Activated CD4-positive, alpha-beta T cell treated with anti-CD3 and anti-CD28 coated beads, Interleukin-2, amount 50 U/mL, for 48 hours (primary cell): ENCODE data around the gene TTC34.
"Not testable (repeated sequence)": the region's sequence is repeated elsewhere in the genome, so short reads cannot be mapped to it uniquely, and the experiment has no call there.

Source experiments
- DNase-seq, 2 experiments: peaks; one replicate each; pipeline ENCODE4 v3.0.0-alpha.2; 2020

Gene TTC34

GRCh38 chr1:2812136-2812535, 10.6 kb upstream of the TTC34 start:
- DNase-seq = no peak

DNA sequence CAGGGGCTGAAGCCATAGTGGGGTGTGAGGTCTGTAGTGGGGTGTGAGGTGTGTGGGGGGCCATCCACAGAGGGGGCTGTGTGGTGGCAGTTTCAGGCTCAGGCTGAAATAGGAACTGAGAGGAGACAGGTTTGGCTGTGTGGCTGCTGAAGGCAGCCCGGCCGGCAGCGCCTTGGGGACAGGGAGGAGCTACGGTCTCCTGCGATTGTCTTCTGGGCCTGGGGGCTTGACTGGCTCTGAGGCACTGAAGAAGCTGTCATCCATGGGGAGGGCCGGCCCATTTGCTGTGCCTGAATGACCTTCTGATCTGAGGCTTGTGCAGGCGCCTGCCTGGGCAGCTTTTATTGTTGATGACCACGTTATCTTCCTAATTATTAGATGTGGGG, 10.0 kb upstream of the TTC34 start:
- no peak for DNase-seq

GRCh38 chr1:2810899-2811532, 9.5 kb upstream of the TTC34 start:
- no peak for DNase-seq

DNA sequence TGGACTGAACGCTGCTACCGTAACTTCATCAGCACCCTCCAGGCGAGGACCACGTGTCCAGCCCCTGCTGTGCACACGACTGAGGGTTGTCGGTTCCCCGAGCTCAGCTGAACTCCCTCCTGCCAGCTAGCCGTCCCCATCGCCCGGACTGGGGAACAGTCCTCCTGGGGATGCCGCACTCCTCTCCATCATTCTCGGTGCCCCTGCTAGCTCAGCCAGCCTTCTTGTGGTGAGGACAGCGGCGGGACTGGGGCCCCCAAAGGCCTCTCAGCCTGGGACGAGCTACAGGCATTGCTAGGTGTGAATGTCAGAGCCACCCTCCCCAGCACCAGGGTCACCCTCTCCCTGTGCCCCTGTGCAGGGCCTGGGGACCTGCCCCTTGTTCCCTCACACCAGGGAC, 8.8 kb upstream of the TTC34 start:
- DNase-seq = no peak

GRCh38 chr1:2809656-2810055, 8.2 kb upstream of the TTC34 start:
- DNase-seq = no peak

DNA sequence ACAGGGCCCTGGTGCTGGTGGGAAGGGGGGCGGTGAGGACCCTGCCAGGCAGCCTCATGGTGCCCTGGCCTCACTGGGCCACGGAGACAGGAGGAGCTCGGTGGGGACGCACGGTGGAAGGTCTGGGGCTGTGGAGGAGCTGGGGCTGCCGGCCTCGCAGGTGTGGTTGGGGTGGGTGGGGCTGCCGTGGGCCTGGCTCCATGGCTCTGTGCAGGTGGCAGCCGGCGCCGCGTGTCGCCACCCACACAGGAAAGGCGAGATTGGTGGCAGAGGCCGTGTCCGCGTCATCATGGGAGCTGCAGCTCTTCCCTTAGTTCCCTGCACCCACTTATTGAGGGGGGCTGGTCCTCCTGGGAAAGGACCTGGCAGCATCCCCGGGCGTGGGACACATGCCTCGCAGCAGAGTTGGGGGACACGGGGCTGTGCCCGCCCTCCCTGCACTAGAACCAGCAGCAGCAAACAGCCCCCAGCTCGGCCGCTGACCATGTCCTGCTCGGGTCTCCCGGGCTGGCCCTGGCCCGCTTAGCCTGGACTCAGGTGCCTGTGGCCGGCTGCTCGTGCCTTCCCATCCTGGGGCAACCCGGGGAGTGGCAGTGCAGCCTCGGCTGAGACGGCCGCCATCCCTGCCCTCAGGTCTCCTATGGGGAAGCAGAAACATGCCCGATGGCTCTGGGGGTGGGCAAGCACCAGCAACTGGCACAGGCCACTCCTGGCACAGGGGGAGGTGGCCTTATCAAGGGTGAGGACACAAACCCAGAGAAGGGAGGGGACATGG, 7.5 kb upstream of the TTC34 start:
- no peak for DNase-seq

- DNase-seq = no peak
Measured at GRCh38 chr1:2808386-2808705, 6.9 kb upstream of the TTC34 start.

DNA sequence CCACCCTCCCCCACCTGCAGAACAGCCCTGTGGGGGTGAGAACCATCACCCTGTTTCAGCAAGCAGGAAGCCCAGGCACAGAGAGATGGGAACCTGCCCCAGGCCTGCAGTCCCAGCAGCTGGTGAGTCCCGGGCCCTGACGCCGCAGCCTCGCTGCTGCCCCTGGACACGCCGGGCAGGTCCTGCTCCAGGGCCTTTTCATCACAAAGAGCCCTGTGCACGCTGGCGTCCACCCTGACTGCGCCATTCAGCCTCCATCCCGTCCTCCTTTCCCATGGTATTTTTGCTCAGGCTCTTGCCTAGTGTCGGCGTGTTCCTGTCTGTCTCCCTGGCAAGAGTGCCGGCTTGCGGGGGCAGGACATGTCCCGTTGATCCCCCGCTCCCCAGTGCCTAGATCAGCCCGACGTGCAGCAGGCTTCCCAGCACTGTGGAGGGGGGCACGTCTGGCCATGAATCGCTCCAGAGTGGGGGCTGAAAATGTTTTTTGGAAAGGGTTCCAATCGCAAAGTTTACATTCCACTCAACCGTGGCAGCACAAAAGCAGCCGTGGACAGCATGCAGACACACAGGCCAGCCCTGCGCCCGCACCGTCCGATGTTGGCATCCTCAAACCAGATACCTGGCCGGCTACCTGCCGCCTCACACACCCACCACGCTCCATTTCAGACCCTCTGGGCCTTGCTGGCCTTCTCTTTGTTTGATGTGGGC, 6.3 kb upstream of the TTC34 start:
- DNase-seq = no peak

DNA sequence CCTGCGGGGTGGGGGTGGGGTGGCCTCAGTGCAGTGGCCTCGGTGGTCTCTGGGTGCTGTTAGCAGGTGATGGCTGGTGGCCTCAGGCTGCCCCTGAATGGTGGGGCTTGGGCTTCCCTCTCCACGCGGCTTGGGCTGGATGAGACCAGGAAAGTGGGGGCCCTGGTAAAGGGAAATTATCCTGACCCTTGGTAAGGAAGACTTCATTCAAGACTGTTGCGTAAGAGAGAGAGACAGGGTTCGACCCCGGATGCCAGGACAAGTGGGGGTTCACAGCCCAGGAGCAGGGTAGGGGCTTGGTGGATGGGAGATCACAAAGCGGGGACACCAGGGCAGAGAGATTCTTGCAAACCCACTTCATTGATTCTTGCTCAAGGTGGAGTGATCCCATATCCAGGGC, 5.5 kb upstream of the TTC34 start:
- DNase-seq = no peak

DNA sequence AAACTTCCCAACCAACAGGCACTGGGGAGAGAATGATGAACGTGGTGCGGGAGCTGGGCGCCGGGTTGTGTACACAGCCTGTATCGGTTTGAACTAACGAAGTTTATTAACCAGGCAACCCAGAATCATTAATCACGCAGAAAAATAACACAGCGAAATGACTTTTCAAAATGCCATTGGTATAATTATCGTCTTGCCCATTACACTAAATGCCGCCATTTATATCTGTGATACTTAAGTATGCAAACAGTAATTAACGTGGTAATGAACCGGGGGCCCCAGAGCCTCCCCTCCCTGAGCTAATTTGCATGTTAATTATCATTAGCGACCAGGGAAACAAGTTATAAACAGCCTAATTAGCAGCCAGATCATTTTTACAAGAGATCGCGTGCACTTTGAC, 5.1 kb upstream of the TTC34 start:
- no peak for DNase-seq

GRCh38 chr1:2805801-2806430, 4.4 kb upstream of the TTC34 start:
- no peak for DNase-seq

DNA sequence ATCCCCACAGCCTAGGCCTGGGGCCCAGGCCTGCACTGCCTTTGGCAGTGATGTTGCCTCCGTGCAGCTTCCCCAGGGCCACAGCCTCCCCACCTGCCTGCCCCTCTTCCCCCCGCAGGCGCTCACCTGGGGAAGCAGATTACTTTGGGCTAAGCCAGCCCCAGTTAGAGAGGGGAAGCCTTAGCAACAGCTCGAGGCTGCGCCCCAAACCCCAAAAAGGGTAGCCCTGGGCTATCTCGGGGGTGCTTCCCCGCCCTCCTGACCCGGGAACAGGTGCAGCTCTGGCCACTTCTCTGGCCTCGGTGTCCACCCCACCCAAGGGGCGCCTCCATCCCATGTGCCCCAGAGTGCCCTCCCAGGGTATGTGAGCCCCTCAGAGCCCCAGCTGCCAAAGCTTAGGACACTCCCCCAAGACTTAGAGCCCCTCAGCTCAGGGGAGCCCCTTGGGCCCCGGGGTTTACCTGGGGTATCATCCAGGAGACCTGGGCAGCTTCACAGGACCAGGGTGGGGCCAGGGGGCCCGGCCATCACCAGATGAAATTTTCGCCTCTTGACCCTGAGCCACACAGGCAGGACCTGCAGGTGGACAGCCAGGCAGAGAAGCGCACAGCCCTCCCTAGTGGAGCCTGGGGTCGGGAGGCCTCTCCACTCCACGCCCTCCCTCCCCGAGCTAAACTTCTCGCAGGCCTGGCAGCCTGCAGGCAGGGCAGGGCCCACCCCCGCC, 3.3 kb upstream of the TTC34 start:
- no peak for DNase-seq

GRCh38 chr1:2803931-2804627, 2.6 kb upstream of the TTC34 start:
- DNase-seq = no peak

DNA sequence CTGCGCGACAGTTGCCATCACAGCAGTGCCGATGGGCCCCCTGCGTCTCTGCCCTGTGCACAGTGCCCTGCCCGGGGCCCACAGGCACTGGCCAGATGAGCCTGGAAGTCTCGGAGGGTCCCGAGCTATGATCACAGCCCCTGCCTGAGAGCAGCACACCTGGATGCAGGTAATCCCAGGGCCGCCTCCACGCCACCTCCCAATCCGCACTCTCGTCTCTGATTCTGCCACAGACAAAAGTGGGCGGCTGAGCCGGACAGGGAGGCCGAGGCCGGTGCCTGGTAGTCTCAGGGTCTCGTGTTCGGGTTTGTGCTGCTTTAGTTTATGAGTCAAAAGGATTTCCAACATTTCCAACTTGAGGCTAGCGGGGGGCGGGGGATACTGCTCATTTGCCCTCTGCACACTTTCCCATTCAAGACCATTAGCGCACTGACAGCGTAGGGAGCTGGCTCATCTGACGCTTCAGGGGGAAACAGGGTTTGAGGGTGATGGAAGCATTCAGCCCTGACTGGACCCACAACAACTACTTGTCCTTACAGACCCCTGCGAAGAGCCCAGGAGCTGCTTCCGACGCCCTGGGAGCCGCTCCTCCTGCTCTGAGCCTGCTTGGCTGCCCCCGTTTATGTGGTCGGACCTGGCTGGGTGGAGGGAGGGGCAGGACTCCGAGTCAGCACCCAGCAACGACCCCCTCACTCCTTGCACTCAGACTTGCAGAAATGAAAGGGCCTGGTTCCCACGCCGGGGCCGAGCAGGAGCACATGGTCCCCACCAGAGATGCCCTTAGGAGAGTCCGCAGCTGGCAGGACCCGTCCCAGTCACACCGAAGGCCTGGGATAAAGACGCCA, 1.8 kb upstream of the TTC34 start:
- DNase-seq = no peak

DNA sequence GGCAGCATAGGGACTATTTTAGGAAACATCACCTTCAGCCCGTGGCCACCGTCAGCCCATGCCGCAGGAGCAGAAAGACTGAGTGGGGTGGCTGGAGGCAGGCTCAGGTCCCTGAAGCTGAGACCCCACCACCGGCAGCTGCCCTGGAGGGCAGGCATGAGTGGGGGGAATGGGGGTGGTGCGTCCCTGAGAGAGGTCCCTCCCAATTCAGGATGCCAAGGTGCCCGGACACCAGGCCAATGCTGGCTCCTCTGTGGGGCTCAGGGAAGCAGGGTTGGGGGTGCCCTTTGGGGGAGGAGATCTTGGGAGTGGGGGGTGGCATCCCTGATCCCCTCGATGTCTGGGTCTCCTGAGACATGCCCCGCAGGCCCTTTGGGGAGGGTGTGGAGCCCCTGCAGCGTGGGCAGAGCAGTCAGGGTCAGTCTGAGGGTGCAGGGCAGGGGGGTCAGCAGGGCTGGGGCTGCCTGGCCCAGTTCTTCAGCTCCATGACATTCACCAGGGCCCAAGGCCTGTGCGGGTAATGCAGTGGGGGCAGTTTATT, 998 bp upstream of the TTC34 start:
- no peak for DNase-seq

GRCh38 chr1:2801046-2801445, 447 bp downstream of the TTC34 start:
- DNase-seq = no peak

DNA sequence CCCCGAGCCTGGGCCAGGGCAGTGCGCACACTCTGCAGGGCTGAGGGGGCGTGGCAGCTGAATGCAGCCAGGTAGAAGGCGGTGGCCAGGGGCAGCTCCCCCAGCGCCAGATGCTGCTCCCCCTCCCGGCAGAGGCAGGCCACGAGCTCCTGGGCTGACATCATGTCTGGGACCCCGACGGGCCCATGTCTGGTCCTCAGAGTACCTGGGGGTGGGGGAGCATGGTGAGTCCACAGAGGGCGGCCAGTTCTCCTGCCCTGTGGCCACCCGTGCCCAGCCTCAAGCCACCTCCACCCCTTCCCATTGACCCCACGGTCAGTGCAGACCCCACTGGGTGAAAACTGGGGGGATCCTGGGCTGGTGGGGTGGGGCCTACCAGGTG, 838 bp downstream of the TTC34 start:
- DNase-seq = no peak

DNA sequence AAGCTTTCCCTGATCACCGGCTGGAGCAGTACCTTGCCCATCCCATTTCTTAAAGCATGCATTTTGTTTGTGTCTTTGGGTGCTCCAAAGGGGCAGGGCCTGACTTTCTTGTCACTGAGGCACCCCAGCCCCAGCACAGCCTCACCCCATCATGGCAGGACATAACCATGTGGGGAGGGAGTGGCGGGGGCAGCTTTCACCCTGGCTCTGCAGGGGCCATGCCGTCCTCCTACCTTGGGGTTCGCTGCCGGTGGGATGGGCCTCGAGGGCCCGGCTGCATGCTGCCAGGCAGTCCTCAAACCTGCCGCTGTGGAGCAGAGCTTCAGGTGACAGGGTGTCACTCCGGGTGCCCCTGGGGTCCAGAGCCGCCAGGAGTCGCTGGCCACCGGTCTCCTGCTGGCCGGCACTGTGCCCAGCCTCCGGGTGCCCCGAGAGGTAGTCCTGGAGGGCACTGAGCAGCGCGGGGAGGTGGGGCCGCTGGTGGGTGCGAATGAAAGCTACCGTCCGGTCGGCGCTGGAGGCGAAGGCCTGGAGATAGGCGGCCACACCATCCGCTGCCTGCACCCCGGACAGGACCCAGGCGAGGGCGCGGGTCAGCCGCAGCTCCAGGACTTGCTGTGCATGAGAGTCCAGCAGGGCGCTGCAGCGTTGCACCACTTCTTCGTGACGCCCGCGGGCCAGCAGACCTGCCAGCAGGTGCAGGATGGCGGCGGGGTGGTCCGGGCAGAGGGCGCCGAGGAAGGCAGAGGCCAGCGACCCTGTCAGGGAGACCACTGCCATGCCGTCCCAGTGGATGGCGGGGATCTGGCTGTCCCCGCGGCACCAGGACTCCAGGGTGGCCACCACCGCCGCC, 1.5 kb downstream of the TTC34 start:
- no peak for DNase-seq

DNA sequence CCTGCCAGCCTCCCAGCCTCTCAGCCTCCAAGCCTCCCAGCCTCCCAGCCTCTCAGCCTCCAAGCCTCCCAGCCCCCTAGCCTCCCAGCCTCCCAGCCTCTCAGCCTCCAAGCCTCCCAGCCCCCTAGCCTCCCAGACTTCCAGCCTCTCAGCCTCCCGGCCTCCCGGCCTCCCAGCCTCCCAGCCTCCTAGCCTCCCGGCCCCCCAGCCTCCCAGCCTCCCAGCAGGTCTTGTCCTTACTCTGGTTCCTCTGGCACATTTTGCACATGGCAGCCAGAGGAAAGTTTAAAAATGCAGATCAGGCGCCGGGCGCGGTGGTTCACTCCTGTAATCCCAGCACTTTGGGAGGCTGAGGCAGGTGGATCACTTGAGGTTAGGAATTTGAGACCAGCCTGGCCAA, 2.5 kb downstream of the TTC34 start:
- DNase-seq = not testable (repeated sequence)

DNA sequence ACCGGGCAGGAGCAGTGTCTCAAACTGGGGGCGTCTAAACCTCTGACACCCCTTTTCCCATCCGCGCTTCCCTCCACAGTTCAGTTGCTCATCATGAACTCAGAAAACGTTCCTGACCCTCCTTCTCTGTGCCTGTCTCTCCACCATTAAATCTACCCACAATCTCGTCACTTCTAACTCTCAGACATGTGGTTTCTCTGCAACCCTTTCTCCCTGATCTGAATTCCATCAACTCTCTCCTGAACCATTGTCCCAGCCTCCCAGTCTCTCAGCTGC, 3.8 kb downstream of the TTC34 start:
- DNase-seq = no peak
